DOHH2 (cell line): ENCODE measurements around the gene ENO2.
"Not testable (repeated sequence)": the region's sequence is repeated elsewhere in the genome, so short reads cannot be mapped to it uniquely, and the experiment has no call there.

Source experiments
- H3F3A ChIP-seq: fragments of 200-600 bp; sonication (generic), shearing (Covaris generic); 2 replicates; pipeline ENCODE4 v1.6.0; 2016; ENCODE audit warnings: antibody characterized with exemption, mild to moderate bottlenecking; ENCODE audit not compliant: control insufficient read depth, insufficient read depth
- H3K27ac ChIP-seq: fragments of 200-600 bp; sonication (generic); 2 replicates; pipeline ENCODE4 v1.5.1; 2014; ENCODE audit warnings: low read depth, mild to moderate bottlenecking, low read length, moderate library complexity
- H3K27me3 ChIP-seq: fragments of 200-600 bp; sonication (generic); 2 replicates; pipeline ENCODE4 v1.6.1; 2014; ENCODE audit warnings: mild to moderate bottlenecking, low read length, mixed read lengths; ENCODE audit not compliant: control insufficient read depth
- H3K36me3 ChIP-seq: fragments of 200-600 bp; sonication (generic); 2 replicates; pipeline ENCODE4 v1.6.1; 2014; ENCODE audit warnings: mild to moderate bottlenecking, low read length, moderate library complexity, mixed read lengths; ENCODE audit not compliant: control insufficient read depth
- H3K4me1 ChIP-seq: fragments of 200-600 bp; sonication (generic); 2 replicates; pipeline ENCODE4 v1.6.1; 2014; ENCODE audit warnings: mild to moderate bottlenecking, low read length, mixed read lengths; ENCODE audit not compliant: control insufficient read depth
- H3K4me2 ChIP-seq: fragments of 200-600 bp; sonication (generic); 2 replicates; pipeline ENCODE4 v1.6.0; 2014; ENCODE audit warnings: mild to moderate bottlenecking, low read length, moderate library complexity
- H3K4me3 ChIP-seq: fragments of 200-600 bp; sonication (generic); 2 replicates; pipeline ENCODE4 v1.5.1; 2014; ENCODE audit warnings: mild to moderate bottlenecking, low read length, mixed read lengths
- H3K79me2 ChIP-seq: fragments of 200-600 bp; sonication (generic); 2 replicates; pipeline ENCODE4 v1.6.1; 2014; ENCODE audit warnings: mild to moderate bottlenecking, low read length, mixed read lengths; ENCODE audit not compliant: control insufficient read depth
- H3K9me2 ChIP-seq: fragments of 200-600 bp; sonication (generic); replicated peaks from 2 replicates; pipeline ENCODE4 v1.6.1; 2014; ENCODE audit warnings: mild to moderate bottlenecking, low read length, mixed read lengths; ENCODE audit not compliant: control insufficient read depth
- H3K9me3 ChIP-seq: fragments of 200-600 bp; sonication (generic); 2 replicates; pipeline ENCODE4 v1.6.1; 2014; ENCODE audit warnings: antibody characterized with exemption, low read length, mixed read lengths; ENCODE audit not compliant: control insufficient read depth, insufficient read depth
- H4K20me1 ChIP-seq: fragments of 200-600 bp; sonication (generic); 2 replicates; pipeline ENCODE4 v1.6.0; 2014; ENCODE audit warnings: low read depth, mild to moderate bottlenecking, antibody characterized with exemption, low read length, moderate library complexity; ENCODE audit not compliant: control insufficient read depth, insufficient read depth
- CTCF ChIP-seq: fragments of 200-600 bp; sonication (generic); IDR thresholded peaks from one replicate; pipeline ENCODE4 v1.5.1; 2014; ENCODE audit warnings: antibody characterized with exemption, mild to moderate bottlenecking, low read depth, low read length; ENCODE audit not compliant: poor library complexity, severe bottlenecking
- EZH2phosphoT487 ChIP-seq: fragments of 200-600 bp; sonication (generic); IDR thresholded peaks from 2 replicates; pipeline ENCODE4 v1.6.1; 2017; ENCODE audit warnings: borderline replicate concordance, mild to moderate bottlenecking, antibody characterized with exemption, low read length, moderate library complexity, mixed read lengths

ENO2 gene

GRCh38 chr12:6883252-6883651, 31.1 kb upstream of the ENO2 start:
- Histone ChIP-seq H3K9me3 (no peaks in the 10 kb centered on the region), H3K4me2 (no peak overlapping the region), H3K27ac (no peak overlapping the region), H3K4me1 (no peaks in the 10 kb centered on the region), H4K20me1 (no peaks in the 10 kb centered on the region), H3K4me3 (no peak overlapping the region), H3F3A (no peaks in the 10 kb centered on the region), H3K9me2 (no peaks in the 10 kb centered on the region), H3K36me3 (peaks cover 6% of the 10 kb centered on the region), H3K27me3 (no peaks in the 10 kb centered on the region), H3K79me2 (no peaks in the 10 kb centered on the region)
- TF ChIP-seq EZH2phosphoT487 (no peak), CTCF (no peak)

- Histone ChIP-seq H3K27ac (no peak overlapping the region), H3F3A (no peaks in the 10 kb centered on the region), H3K9me2 (no peaks in the 10 kb centered on the region), H3K4me3 (no peak overlapping the region), H4K20me1 (no peaks in the 10 kb centered on the region), H3K36me3 (peaks cover 6% of the 10 kb centered on the region), H3K4me1 (no peaks in the 10 kb centered on the region), H3K9me3 (no peaks in the 10 kb centered on the region), H3K4me2 (no peak overlapping the region), H3K79me2 (no peaks in the 10 kb centered on the region), H3K27me3 (no peaks in the 10 kb centered on the region)
- TF ChIP-seq CTCF (no peak), EZH2phosphoT487 (no peak)
These were observed 30.7 kb upstream of the ENO2 start for GRCh38 chr12:6883683-6884082.

GRCh38 chr12:6884539-6884938, 29.8 kb upstream of the ENO2 start:
- no peak for TF ChIP-seq EZH2phosphoT487
- TF ChIP-seq CTCF, result no peak
- Histone ChIP-seq H3K4me2 (no peak overlapping the region), H3K27ac (no peak overlapping the region), H3K9me2 (no peaks in the 10 kb centered on the region), H4K20me1 (no peaks in the 10 kb centered on the region), H3K9me3 (no peaks in the 10 kb centered on the region), H3K79me2 (no peaks in the 10 kb centered on the region), H3K4me3 (no peak overlapping the region), H3K27me3 (no peaks in the 10 kb centered on the region), H3K36me3 (peaks cover 6% of the 10 kb centered on the region), H3K4me1 (no peaks in the 10 kb centered on the region), H3F3A (no peaks in the 10 kb centered on the region)

DNA sequence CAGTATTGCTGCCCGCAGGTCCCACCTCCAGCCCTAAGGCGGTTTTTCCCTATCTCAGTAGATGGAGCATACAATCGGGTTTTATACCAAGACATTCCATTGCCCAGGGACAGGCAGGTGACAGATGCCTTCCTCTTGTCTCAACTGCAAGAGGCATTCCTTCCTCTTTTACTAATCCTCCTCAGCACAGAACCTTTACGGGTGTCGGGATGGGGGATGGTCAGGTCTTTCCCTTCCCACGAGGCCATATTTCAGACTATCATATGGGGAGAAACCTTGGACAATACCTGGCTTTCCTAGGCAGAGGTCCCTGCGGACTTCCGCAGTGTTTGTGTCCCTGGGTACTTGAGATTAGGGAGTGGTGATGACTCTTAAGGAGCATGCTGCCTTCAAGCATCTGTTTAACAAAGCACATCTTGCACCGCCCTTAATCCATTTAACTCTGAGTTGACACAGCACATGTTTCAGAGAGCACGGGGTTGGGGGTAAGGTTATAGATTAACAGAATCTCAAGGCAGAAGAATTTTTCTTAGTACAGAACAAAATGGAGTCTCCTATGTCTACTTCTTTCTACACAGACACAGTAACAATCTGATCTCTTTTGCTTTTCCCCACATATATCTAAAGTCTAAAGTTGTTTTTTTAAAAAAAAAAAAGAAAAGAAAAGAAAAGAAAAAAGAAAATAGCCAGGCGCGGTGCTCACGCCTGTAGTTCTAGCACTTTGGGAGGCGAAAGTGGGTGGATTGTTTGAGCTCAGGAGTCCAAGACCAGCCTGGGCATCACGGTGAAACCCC, 28.0 kb upstream of the ENO2 start:
- not testable (repeated sequence) for H3K4me3 ChIP-seq, H3K79me2 ChIP-seq, H3K27ac ChIP-seq, H3K9me3 ChIP-seq, H3K36me3 ChIP-seq, H3K4me2 ChIP-seq, H3K27me3 ChIP-seq, H3K9me2 ChIP-seq, H4K20me1 ChIP-seq, H3F3A ChIP-seq, H3K4me1 ChIP-seq
